GM21447 (cell line): Measurements from ENCODE around the gene S100A12.

Experiments
- ATAC-seq: cut with Tn5 transposase; IDR thresholded peaks from one replicate; pipeline ENCODE4 v1.9.1; 2021; ENCODE audit not compliant: unreplicated experiment

S100A12 gene

DNA sequence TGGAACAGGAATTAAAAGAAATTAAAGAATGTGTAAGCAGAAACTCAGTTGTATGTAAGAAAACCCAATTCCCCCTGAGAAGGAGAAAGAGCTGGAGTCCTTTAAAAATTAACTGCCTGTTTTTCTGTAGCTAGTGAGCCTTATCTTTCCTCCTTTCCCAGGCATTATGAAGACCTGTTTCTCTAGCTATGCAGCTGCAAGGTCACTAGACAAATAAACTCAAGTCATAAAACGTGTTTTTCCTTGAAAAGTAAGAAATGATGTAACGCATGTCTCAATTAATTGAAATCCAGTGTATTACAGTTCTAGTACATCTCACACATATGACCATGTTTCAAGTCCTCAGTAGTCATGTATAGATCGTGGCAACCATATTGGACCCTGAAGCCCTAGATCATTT lies 5.3 kb downstream of the S100A12 start:
- no peak for ATAC-seq

DNA sequence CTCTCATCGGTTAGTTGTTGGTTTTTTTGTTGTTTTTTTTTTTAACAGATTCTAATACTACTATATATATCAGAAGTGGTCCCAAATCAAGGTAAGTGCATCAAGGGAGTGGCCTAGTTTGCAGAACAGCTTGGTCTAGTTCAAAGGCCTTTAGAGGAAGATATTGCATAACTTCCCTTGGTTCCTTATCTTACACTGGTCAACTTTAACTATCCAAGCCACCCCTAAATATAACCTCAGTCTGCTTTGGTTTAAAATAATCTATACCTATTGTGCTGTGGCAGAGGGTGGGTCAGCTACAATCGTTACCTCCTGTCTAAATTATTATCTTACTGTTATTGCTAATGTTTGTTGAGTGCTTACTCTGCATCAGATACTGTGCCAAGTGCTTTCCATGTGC lies 6.9 kb downstream of the S100A12 start:
- ATAC-seq: no peak

DNA sequence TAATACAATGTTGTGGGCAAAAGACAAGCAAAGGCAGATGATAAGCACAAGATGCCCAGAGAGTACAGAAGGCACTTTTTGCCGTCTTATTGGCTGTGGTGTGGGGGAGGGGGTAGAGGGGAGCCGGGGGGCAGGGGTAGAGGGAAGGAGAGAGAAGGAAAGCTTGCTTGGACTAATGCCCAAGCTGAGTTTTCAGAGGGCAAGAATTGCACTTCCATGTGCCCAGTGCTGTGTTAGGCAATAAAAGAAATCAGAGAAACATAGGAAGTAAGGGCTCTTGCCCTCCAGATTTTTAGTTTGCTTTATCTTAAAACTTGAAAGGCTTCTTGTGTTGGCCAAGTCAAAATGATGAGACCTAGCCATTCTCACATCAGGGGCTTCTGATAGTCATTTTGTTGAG lies 8.3 kb downstream of the S100A12 start:
- no peak for ATAC-seq

DNA sequence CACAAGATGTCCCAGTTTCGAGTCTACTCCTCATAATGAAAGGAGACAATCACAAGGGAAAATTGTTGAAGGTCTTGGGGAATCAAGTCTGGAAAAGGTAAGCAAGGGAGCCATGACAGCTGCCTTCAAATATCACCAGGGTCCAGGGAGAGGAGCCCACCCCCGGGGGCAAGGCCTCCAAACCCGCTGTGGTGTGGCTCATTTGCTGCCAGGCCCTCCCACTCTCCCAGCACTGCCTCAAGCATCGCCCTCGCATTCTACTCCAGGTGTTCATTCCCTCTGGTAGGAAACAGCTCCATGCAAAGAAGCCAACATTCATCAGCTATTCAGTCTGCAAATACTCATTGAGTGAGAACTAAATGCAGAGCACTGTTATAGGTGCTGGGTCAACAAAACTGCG lies 9.2 kb downstream of the S100A12 start:
- no peak for ATAC-seq

DNA sequence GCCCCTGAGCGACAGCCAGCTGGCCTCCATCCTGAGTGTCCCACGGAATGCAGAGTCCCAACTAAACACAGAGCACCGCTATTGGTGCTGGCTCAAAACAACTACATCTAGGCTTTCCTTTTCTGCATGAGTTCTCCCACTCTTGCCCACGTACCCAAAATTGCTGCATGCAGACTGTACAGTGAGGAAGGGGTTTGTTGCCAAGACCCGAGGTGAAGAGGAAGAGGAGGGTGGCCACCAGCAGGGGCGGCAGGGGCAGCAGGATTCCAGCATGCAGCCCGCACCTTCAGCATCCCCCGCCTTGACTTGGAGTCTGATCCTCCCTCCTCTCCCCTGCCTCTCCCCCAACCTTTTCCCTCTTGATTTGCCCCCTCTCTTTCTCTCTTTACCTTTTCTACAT lies 9.7 kb downstream of the S100A12 start:
- ATAC-seq: no peak

DNA sequence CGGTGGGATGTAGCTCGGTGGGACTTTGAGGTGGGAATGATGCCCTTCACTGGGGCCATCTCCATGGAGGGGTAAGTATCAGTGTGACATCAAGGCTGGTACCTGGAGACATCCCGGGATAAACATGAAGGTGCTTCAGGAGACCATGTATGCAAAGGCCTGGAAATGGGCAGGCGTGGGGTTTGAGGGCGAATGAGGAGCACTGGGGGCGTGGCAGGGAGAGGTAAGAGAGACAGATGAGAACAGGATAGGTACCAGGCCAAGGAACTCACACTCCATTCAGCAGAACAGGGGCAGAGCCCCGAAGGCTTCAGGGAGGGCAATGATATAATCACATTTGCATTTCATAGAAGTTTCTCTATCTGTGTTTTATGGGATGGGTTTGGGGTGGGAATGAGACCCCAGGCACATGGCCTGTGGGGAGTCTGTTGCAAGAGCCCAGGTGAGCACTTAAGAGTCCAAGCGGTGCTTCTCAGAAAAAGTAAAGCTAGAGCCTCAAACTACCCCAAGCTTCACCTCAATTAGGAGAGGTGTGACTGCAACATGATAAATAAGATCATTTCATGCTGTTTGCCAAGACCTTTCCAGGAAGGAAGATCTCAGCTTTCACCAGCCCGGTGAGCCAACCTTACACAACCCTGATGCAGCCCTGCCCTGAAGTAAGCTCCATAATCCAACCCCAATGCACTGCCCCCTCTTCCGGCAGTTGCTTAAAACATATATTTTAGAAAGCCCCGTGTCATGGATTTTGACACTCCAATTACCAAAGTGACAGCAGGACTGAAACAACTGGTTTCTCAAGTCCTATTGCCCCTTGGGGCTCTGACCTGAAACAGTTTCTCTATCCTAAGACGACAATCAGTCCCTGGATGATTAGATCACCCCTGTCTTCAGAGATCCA lies 10.4 kb downstream of the S100A12 start:
- no peak for ATAC-seq

DNA sequence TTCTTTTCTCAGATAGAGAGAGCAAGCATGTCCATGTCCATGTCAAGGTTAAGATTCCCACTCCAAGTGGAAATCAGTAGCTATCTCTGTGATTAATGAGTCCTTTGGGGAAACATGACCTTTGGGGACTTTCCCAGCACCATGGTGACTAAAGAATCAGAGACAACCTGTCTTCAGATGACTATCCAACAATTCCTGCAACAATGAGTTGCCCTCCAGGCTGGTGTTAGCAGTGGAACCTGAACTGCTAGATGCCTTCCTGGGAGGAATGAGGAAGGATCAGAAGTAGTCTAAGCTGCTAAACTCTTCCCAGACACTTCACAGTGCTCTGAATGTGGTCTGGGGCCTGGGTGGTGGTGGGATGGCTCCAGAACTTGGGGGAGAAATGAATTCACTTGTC lies 11.3 kb downstream of the S100A12 start:
- no peak for ATAC-seq

DNA sequence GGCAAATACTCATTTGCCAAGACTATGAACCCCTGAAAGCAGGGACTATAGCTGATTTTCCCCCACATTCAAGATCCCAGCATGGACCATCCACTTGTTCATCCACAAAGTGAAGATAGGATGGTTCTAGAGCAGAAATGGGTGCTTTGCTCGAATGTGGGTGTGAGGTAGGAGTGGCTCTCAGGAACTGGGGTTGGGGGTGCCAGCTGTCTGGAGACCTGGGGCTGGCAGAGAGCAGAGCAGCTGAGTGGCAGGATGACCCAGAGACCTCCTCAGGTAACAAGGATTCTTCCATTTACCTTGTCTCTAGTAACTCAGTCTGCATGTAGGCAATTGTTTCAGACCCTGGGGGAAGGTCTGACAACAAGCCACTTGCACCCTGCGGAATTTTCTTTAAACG lies 11.8 kb downstream of the S100A12 start:
- no peak for ATAC-seq

DNA sequence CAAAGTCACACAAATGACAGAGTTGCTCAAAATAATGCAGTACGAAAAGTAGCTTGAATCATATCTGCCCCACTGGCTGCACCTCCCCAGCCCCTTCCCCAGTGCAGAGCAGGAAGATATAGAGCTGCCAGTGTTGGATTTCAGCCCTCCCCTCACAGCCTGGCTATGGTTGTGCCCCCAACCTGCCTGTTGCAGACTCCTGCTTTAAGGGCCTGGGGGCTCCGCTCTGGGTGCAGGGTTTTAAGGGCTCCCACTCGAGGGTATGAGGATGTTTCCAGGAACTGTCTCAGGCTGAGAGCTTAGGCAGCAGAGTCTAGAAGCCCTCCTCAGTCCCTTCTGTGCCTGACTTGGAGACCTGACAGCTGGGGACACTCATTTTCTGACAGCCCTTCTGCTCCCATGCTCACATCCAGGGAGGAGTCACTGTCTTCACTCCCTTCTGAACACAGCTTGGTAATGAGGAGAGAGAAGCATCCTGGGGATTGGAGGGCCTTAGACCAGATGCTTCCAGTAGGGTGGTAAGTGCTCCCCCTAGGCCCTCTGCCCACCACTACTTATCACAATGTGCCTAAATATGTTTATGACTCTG lies 13.1 kb downstream of the S100A12 start:
- ATAC-seq: no peak

DNA sequence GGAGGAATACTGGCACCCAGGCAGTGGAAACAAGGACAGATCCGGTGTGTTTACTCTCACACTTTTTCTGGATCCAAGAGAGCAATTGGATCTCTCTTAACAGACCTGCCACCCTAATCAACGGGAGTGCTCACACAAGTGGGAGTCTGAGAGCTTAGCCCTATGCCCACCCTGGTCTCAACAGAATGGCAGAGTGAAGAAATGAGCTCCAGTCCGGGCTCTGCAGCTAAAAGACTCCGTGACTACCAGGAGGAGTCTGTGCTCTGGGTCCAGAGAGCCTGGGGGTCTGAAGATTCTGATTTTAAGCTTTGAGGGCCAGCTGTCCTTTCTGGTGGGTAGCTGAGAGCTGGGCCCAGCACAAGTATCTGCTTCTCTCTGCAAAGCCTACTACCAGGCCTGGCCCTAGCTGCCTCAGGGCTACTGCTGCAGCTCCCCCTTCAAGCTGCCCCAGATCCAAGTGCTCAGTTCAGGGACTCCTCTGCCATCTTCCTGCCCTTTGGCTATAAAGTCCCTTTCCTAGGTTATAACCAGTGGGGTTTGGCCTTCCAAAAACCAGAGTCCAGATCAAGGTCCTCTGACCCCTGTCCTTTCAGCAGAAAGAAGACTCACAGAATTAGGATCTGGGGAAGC lies 13.8 kb downstream of the S100A12 start:
- ATAC-seq: no peak

DNA sequence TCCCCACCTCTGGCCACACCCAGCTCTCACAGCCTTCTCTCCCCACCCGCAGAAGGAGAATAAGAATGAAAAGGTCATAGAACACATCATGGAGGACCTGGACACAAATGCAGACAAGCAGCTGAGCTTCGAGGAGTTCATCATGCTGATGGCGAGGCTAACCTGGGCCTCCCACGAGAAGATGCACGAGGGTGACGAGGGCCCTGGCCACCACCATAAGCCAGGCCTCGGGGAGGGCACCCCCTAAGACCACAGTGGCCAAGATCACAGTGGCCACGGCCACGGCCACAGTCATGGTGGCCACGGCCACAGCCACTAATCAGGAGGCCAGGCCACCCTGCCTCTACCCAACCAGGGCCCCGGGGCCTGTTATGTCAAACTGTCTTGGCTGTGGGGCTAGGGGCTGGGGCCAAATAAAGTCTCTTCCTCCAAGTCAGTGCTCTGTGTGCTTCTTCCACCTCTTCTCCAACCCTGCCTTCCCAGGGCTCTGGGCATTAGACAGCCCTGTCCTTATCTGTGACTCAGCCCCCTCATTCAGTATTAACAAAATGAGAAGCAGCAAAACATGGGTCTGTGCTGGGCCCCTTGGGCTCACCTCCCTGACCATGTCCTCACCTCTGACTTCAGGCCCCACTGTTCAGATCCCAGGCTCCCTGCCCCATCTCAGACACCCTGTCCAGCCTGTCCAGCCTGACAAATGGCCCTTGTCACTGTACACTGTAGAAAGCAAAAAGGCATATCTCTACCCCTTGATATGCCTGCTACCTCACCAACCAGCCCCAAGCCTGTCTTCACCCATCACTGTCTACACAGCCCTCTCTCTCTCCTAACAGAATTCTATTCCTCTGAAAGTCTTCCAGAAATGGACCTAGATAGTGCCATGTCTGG lies 14.6 kb downstream of the S100A12 start:
- no peak for ATAC-seq

DNA sequence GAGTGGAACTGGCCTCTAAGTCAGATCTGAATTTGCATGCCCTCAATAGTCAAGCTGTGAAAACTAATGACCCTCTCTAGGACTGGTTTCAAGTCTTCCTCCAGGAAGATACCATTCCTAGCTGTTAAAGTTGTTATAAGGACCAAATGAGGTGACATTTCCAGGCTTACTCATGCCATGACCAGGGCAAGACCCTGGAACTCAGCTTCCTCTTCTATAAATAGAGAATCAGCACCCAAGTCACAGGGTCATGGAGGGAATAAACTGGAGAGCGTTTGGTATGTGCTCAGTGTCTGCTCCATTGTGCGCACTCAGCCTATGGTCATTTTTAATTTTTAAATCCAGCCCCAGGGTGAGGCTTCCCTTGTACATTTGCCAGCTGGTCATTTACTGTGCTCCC lies 15.2 kb downstream of the S100A12 start:
- ATAC-seq: no peak

DNA sequence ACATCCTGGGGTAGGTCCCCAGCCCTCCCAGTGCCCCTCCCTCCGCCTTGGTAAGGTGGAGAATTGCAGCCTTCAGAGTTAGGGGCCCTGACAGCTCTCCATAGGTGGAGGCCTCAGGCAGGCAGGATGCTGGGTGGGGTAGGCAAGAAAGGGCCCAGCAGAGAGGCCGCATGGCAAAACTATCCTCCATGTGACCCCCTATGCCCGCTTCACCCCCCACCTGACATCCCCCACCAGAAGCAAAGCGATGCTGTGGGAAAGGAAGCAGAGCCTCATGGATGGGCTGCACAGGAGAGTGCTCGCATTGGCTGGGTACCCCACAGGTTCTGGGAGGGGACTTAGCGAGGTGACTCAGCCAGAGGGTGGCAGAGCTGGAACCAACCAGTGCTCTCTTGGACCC lies 16.2 kb downstream of the S100A12 start:
- ATAC-seq: no peak

DNA sequence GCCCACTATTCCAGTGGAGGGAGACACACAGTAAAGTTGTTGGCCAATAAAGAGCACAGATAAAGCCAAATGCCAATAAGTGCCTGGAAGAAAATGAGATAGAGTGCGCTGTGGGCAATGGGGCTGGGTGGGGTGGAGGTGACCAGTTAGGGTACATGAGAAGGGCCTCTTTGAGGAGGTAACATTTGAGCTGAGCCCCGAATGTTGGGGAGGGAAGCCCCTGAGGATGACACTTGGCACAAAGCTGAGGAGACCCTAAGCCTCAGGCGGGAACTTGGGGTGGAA lies 16.8 kb downstream of the S100A12 start:
- ATAC-seq: no peak

DNA sequence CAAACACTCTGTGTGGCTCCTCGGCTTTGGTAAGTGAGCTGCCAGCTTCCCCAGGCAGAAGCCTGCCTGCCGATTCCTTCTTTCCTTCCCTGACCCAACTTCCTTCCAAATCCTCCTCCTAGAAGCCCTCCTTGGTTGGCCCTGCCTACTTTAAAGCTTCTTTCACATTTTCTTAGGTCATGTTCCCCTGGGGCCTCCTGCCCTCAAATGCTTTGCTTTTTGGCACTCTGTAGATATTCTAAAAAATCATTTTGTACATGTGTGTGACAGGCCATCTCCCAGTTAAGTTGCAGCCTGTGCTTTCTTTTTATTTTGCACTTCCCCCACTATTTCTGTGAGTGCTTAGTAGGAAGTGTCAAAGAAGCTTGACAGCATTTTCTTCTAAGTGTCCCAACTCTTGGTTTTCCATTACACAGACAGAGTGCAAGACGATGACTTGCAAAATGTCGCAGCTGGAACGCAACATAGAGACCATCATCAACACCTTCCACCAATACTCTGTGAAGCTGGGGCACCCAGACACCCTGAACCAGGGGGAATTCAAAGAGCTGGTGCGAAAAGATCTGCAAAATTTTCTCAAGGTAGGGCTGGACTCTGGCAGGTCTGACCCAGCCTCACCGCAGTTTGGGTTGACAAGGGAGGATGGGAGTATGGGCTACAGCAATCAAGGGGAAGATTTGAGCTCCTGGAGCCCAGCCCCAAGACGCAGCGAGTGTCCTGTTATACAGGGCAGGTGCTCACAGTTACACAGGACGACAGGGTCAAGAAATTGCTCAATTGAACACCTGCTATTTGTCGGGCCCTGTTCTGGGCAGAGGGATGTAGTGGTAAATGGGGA lies 17.3 kb downstream of the S100A12 start, which contains the start of gene S100A9:
Gene S100A9, plus strand, starts transcription at position 2 of the 838 bp plus-strand sequence. Its CDS starts 430 bp downstream, at position 432.
- no peak for ATAC-seq

DNA sequence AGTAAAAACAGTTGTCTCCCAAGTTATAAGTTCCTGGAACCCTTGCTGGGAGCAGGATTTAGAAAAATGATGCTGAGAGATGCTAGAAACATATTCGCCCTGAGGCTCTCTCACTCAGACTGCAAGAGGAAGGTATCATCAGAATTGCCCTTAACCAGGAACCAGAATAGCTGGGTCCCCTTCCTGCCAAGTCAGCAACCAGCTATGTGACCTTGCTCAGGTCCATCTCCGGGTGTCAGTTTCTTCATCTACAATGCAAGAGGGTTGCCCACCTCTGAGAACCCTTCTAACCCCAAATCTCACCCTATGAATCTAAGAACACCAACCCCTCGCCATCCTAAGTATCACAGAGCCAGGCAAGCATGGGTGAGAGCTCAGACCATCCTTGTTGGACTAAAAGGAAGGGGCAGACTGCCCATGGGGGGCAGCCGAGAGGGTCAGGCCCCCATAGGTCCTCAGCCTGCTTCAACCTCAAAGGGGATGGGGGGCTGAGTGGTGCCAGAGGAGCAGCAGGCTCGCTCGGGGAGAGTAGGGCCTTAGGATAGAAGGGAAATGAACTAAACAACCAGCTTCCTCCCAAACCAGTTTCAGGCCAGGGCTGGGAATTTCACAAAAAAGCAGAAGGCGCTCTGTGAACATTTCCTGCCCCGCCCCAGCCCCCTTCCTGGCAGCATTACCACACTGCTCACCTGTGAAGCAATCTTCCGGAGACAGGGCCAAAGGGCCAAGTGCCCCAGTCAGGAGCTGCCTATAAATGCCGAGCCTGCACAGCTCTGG lies 18.2 kb downstream of the S100A12 start:
- no peak for ATAC-seq

DNA sequence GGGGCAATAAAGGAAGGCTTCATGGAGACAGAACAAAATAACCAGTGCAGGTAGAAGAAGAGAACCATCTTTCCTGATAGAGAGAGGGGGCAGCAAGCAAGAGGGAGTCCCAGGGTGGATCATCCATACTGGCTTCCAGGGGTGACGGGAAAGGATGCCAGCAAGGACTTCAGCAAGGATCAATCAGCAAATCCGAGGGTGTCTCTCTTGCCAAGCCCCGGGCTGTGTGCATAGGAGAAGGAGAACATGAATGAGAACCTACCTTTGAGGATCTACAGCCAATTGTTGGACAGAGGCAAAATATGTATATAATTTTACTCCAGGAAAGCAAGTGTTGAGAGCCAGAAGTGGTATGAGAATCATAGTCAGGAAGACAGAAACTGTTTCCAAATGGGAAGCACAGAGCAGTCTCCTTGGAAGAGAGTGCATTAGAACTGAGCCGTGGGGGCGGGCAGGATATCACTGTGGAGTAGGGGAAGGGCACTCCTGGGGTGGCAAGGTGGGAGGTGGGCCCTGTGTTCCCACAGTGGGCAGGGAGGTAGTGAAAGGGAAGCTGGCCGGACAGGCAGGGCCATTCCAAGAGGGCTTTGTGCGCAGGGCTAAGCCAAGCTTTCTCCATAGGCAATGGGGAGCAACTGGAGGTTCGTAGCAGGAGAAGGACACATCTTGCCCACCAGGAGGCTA lies 18.9 kb downstream of the S100A12 start:
- no peak for ATAC-seq

DNA sequence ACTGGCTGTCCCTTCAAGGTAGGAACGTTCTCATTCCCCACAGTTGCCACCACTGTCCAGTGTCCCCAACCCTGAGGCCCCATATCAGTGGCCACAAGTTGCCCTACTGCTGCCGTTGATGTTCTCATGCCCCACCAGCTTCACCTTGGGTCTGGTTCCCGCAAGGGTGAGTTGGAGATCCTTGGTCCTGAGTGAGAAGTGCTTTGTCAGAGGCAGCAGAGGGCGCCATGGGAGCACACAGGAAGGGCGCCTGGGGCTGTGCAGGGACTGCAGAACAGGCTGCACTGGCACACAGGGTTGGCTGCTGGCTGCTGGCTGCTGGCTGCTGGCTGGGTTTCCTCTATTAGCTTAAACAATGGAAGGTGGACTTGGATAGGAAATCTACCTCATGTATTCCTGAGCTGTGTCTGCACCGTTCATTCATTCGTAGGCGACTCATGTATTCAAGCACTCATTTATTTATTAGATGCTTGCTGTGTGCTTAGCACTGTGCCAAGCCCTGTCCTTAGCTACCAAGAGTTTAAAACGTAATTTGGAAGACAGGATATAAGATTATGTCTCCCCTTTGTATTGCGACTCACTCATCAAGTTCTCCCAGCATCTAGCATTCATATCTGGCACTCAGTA lies 19.9 kb downstream of the S100A12 start:
- ATAC-seq: no peak
